Measurements from ENCODE around the gene PLA2G15.

The PLA2G15 gene

GRCh38 chr16:68297908-68298307, 52.7 kb downstream of the PLA2G15 start:
- peaks cover 57% of the 10 kb centered on the region for H3K36me3 ChIP-seq (ENCODE audit: control insufficient read depth, low read depth, low read length)

GRCh38 chr16:68298312-68298711, 53.1 kb downstream of the PLA2G15 start:
- H3K4me1 ChIP-seq (ENCODE audit: control insufficient read depth, low read depth, low read length) = no peaks in the 10 kb centered on the region
- H3K4me3 ChIP-seq (ENCODE audit: low read length) = no peak overlapping the region
- H3K36me3 ChIP-seq (ENCODE audit: control insufficient read depth, low read depth, low read length) = peaks cover 58% of the 10 kb centered on the region
- H3K27me3 ChIP-seq (ENCODE audit: control insufficient read depth, insufficient read depth, low read length) = no peaks in the 10 kb centered on the region
- H3K27ac ChIP-seq (ENCODE audit: low read length) = no peak overlapping the region
- no peak overlapping the region for H3K9ac ChIP-seq (ENCODE audit: low read length)
- no peaks in the 10 kb centered on the region for H3K9me3 ChIP-seq (ENCODE audit: control insufficient read depth, low read depth, low read length)

More at GRCh38 chr16:68297908-68298307, 52.7 kb downstream of the PLA2G15 start:
- Histone ChIP-seq H3K9ac (ENCODE audit: low read length) (no peak overlapping the region), H3K4me1 (ENCODE audit: control insufficient read depth, low read depth, low read length) (no peaks in the 10 kb centered on the region), H3K9me3 (ENCODE audit: control insufficient read depth, low read depth, low read length) (no peaks in the 10 kb centered on the region), H3K4me3 (ENCODE audit: low read length) (no peak overlapping the region), H3K27ac (ENCODE audit: low read length) (no peak overlapping the region), H3K27me3 (ENCODE audit: control insufficient read depth, insufficient read depth, low read length) (no peaks in the 10 kb centered on the region)

GRCh38 chr16:68298907-68299561, 53.9 kb downstream of the PLA2G15 start:
- Histone ChIP-seq H3K4me1 (ENCODE audit: control insufficient read depth, low read depth, low read length) (no peaks in the 10 kb centered on the region), H3K9ac (ENCODE audit: low read length) (no peak overlapping the region), H3K27ac (ENCODE audit: low read length) (no peak overlapping the region), H3K27me3 (ENCODE audit: control insufficient read depth, insufficient read depth, low read length) (no peaks in the 10 kb centered on the region), H3K36me3 (ENCODE audit: control insufficient read depth, low read depth, low read length) (peaks cover 62% of the 10 kb centered on the region), H3K4me3 (ENCODE audit: low read length) (no peak overlapping the region), H3K9me3 (ENCODE audit: control insufficient read depth, low read depth, low read length) (no peaks in the 10 kb centered on the region)

GRCh38 chr16:68299571-68300453, 54.6 kb downstream of the PLA2G15 start:
- peaks cover 67% of the 10 kb centered on the region for H3K36me3 ChIP-seq (ENCODE audit: control insufficient read depth, low read depth, low read length)
- no peaks in the 10 kb centered on the region for H3K9me3 ChIP-seq (ENCODE audit: control insufficient read depth, low read depth, low read length)
- no peaks in the 10 kb centered on the region for H3K27me3 ChIP-seq (ENCODE audit: control insufficient read depth, insufficient read depth, low read length)
- no peak overlapping the region for H3K27ac ChIP-seq (ENCODE audit: low read length)
- H3K4me3 ChIP-seq (ENCODE audit: low read length) = no peak overlapping the region
- no peak overlapping the region for H3K9ac ChIP-seq (ENCODE audit: low read length)
- H3K4me1 ChIP-seq (ENCODE audit: control insufficient read depth, low read depth, low read length) = no peaks in the 10 kb centered on the region

GRCh38 chr16:68300734-68301459, 55.7 kb downstream of the PLA2G15 start:
- no peaks in the 10 kb centered on the region for H3K4me1 ChIP-seq (ENCODE audit: control insufficient read depth, low read depth, low read length)
- peaks cover 74% of the 10 kb centered on the region for H3K36me3 ChIP-seq (ENCODE audit: control insufficient read depth, low read depth, low read length)
- no peak overlapping the region for H3K27ac ChIP-seq (ENCODE audit: low read length)
- H3K27me3 ChIP-seq (ENCODE audit: control insufficient read depth, insufficient read depth, low read length) = no peaks in the 10 kb centered on the region
- H3K4me3 ChIP-seq (ENCODE audit: low read length) = no peak overlapping the region
- H3K9ac ChIP-seq (ENCODE audit: low read length) = no peak overlapping the region
- H3K9me3 ChIP-seq (ENCODE audit: control insufficient read depth, low read depth, low read length) = no peaks in the 10 kb centered on the region

GRCh38 chr16:68306633-68307032, 61.5 kb downstream of the PLA2G15 start:
- Histone ChIP-seq H3K9ac (ENCODE audit: low read length) (no peak overlapping the region), H3K4me3 (ENCODE audit: low read length) (no peak overlapping the region), H3K27ac (ENCODE audit: low read length) (no peak overlapping the region), H3K4me1 (ENCODE audit: control insufficient read depth, low read depth, low read length) (no peaks in the 10 kb centered on the region), H3K36me3 (ENCODE audit: control insufficient read depth, low read depth, low read length) (peaks cover 44% of the 10 kb centered on the region), H3K9me3 (ENCODE audit: control insufficient read depth, low read depth, low read length) (no peaks in the 10 kb centered on the region), H3K27me3 (ENCODE audit: control insufficient read depth, insufficient read depth, low read length) (no peaks in the 10 kb centered on the region)

GRCh38 chr16:68309799-68310198, 64.6 kb downstream of the PLA2G15 start:
- Histone ChIP-seq H3K27me3 (ENCODE audit: control insufficient read depth, insufficient read depth, low read length) (no peaks in the 10 kb centered on the region), H3K4me3 (ENCODE audit: low read length) (peak overlapping the region; percentile 96), H3K9ac (ENCODE audit: low read length) (peak overlapping the region; percentile 89), H3K9me3 (ENCODE audit: control insufficient read depth, low read depth, low read length) (no peaks in the 10 kb centered on the region), H3K27ac (ENCODE audit: low read length) (no peak overlapping the region), H3K4me1 (ENCODE audit: control insufficient read depth, low read depth, low read length) (no peaks in the 10 kb centered on the region), H3K36me3 (ENCODE audit: control insufficient read depth, low read depth, low read length) (peaks cover 22% of the 10 kb centered on the region)

- H3K4me1 ChIP-seq (ENCODE audit: control insufficient read depth, low read depth, low read length) = no peaks in the 10 kb centered on the region
- H3K27ac ChIP-seq (ENCODE audit: low read length) = peak overlapping the region; percentile 85
- no peaks in the 10 kb centered on the region for H3K27me3 ChIP-seq (ENCODE audit: control insufficient read depth, insufficient read depth, low read length)
- no peaks in the 10 kb centered on the region for H3K9me3 ChIP-seq (ENCODE audit: control insufficient read depth, low read depth, low read length)
- H3K36me3 ChIP-seq (ENCODE audit: control insufficient read depth, low read depth, low read length) = peaks cover 16% of the 10 kb centered on the region
- peak overlapping the region; percentile 96 for H3K4me3 ChIP-seq (ENCODE audit: low read length)
- H3K9ac ChIP-seq (ENCODE audit: low read length) = peak overlapping the region; percentile 89
Measured at GRCh38 chr16:68310437-68310773, 65.2 kb downstream of the PLA2G15 start.
